ENCODE measurements around the gene SPANXC. TPM values are rescaled to one million over a fixed set of nuclear protein-coding genes. Genes with fewer than 3 reads are reported as not detected.

Gene SPANXC
- total and polyA plus RNA-seq, 2 donors (not counting 3 experiments of a cell fraction or from before 2014, with no cell fraction given) = not detected

DNA sequence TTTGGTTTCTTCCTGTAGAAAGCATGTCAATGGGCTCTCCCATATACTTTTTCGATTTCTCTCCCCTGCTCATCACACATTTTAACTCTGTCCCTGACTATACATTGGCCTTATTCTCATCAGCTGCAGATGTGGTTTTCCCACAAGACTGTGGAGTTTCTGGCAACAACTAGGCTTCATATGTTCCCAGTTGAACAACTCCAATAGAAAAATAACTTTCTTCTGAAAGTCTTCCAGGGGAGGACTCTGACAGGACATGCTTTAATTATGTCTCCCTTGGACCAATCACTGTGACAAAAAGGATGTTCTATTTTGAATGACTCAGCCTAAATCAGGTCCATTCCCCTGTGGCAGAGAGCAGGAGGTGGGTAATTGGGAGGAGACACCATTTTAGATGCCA lies 28.1 kb downstream of the SPANXC start:
- BruUV-seq (replicated peaks) = no TSS peak
- Histone ChIP-seq H3K9ac (replicated peaks; ENCODE audit: extremely low read depth, insufficient read depth, low read length) (no peak overlapping the region), H4K20me1 (replicated peaks; ENCODE audit: control insufficient read depth, extremely low read depth, insufficient read depth, low read length) (no peaks in the 10 kb centered on the region), H3K4me1 (ENCODE audit: control insufficient read depth, extremely low read depth, insufficient read depth, low read length) (no peaks in the 10 kb centered on the region), H3K27ac (ENCODE audit: insufficient read depth, low read depth, low read length) (no peak overlapping the region), H3K36me3 (ENCODE audit: control insufficient read depth in 2 of 2, extremely low read depth in 1 of 2, insufficient read depth in 2 of 2, low read length in 2 of 2) (no peaks in the 10 kb centered on the region), H2AFZ (ENCODE audit: low read depth, low read length) (no peak overlapping the region), H3K4me3 (replicated peaks in 1 of 3; ENCODE audit: insufficient read depth in 1 of 3, low read depth in 1 of 3, low read length in 3 of 3) (no peak overlapping the region), H3K79me2 (ENCODE audit: control insufficient read depth, insufficient read depth, low read length) (no peaks in the 10 kb centered on the region), H3K4me2 (ENCODE audit: insufficient read depth, low read length) (no peak overlapping the region), H3K27me3 (ENCODE audit: control insufficient read depth in 2 of 2, insufficient read depth in 2 of 2, low read length in 2 of 2) (no peaks in the 10 kb centered on the region), H3K9me3 (replicated peaks; ENCODE audit: control insufficient read depth, insufficient read depth, low read length) (no peaks in the 10 kb centered on the region), H3K9me1 (replicated peaks; ENCODE audit: control insufficient read depth, extremely low read depth, insufficient read depth, low read length) (no peaks in the 10 kb centered on the region)
- intact Hi-C loops (cut with micrococcal nuclease) = no loop called here
- ChIA-PET CTCF (no interaction called here), POLR2A (no interaction called here)
- FAIRE-seq (no peak), DNase-seq (ENCODE audit: low read depth, low spot score) (no peak)
- dilution Hi-C loops (cut with MboI; ENCODE audit: extremely low pct_ligation_motif_present, low sequenced_read_pairs) = no loop called here
- TF ChIP-seq EZH2 (IDR thresholded peaks at IDR 0.05; ENCODE audit: borderline replicate concordance, low read depth, low read length, severe bottlenecking) (no peak), GATA2 (IDR thresholded peaks at IDR 0.05; ENCODE audit: insufficient read depth, insufficient read length, low read depth, low read length) (no peak), POLR2A (IDR thresholded peaks at IDR 0.05; ENCODE audit: low read depth, low read length) (no peak), JUN (IDR thresholded peaks at IDR 0.05; ENCODE audit: borderline replicate concordance, insufficient read depth, insufficient read length, low read depth) (no peak), POLR2AphosphoS5 (IDR thresholded peaks at IDR 0.05; ENCODE audit: insufficient read depth, low read depth, low read length) (no peak), FOS (IDR thresholded peaks at IDR 0.05; ENCODE audit: borderline replicate concordance, insufficient read depth, low read length) (no peak), MYC (IDR thresholded peaks at IDR 0.05; ENCODE audit: low read depth, low read length) (no peak)
- TF ChIP-seq, protein P1, sequence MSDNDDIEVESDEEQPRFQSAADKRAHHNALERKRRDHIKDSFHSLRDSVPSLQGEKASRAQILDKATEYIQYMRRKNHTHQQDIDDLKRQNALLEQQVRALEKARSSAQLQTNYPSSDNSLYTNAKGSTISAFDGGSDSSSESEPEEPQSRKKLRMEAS (IDR thresholded peaks at IDR 0.05; ENCODE audit: insufficient read depth, insufficient read length) = no peak
- TF ChIP-seq, protein P2, sequence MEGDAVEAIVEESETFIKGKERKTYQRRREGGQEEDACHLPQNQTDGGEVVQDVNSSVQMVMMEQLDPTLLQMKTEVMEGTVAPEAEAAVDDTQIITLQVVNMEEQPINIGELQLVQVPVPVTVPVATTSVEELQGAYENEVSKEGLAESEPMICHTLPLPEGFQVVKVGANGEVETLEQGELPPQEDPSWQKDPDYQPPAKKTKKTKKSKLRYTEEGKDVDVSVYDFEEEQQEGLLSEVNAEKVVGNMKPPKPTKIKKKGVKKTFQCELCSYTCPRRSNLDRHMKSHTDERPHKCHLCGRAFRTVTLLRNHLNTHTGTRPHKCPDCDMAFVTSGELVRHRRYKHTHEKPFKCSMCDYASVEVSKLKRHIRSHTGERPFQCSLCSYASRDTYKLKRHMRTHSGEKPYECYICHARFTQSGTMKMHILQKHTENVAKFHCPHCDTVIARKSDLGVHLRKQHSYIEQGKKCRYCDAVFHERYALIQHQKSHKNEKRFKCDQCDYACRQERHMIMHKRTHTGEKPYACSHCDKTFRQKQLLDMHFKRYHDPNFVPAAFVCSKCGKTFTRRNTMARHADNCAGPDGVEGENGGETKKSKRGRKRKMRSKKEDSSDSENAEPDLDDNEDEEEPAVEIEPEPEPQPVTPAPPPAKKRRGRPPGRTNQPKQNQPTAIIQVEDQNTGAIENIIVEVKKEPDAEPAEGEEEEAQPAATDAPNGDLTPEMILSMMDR (IDR thresholded peaks at IDR 0.05; ENCODE audit: extremely low read depth in 1 of 2, insufficient read depth in 1 of 2, low read depth in 1 of 2, low read length in 2 of 2) = no peak
